ENCODE data around the gene ZBTB24. TPM values are rescaled to one million over a fixed set of nuclear protein-coding genes. Genes with fewer than 3 reads are reported as not detected.

ZBTB24 gene
- total and polyA plus RNA-seq, 2 of the 13 experiments (the other 11 are each of a cell fraction or from before 2014, with no cell fraction given): 1.5 to 6.2 TPM

DNA sequence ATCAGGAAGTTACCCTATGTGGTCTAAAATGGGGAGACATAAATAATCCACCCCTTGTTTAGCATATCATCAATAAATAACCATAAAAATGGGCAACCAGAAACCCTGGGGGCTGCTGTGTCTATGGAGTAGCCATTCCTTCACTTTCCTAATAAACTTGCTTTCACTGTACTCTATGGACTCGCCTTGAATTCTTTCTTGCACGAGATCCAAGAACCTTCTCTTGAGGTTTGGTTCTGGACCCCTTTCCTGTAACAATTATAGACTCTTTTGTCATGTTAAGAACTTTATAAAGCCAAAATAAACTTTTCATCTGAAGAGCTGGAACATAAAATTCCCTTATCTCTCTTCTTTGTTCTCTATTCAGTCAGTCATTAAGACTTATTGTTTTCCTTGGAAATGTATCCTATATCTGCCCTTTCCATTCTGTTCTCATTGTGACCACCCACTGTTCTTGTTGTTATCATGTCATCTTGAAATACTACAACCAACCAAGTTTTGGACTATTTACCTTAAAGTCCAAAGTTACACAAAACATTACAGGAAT lies 29.3 kb upstream of the ZBTB24 start (continued):
- TF ChIP-seq CREB1 (IDR thresholded peaks at IDR 0.05) (no peak), CREB1 (CRISPR knock-in tag; IDR thresholded peaks at IDR 0.05) (no peak)

DNA sequence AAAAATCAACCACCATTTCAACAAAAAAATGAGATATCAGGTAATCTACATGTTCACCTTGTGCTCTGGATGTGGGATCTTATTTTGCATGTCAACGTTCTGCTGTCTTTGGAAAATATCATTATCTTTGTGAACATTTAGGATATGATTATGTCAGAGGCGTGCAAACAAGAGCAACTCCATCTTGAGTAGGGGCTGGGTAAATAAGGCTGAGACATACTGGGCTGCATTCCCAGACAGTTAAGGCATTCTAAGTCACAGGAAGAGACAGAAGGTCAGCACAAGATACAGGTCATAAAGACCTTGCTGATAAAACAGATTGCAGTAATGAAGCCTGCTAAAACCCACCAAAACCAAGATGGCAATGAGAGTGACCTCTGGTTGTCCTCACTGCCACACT lies 28.8 kb upstream of the ZBTB24 start:
- H3K4me2 ChIP-seq (ENCODE audit: low read depth, low read length): no peak overlapping the region
- intact Hi-C loops (cut with micrococcal nuclease; ENCODE audit: unreplicated experiment) (no loop called here), in situ Hi-C loops (cut with HindIII; ENCODE audit: extremely low pct_ligation_motif_present, low pct_unique_long_range_greater_than_20kb) (no loop called here)
- WGBS (ENCODE audit: low lambda C conversion rate): 2% methylated on average over 2 of the region's 2 CpGs
- CTCF ChIA-PET (ENCODE audit: low intra/inter-chr PET ratio, low total read pairs): no interaction called here
- no peak overlapping the region for H3K4me3 ChIP-seq (replicated peaks in 1 of 3; ENCODE audit: insufficient read depth in 1 of 3, low read depth in 2 of 3, low read length in 3 of 3)
- POLR2A ChIA-PET: no interaction called here
- DNase-seq (ENCODE audit: low spot score): no peak
- H3K27me3 ChIP-seq (ENCODE audit: control insufficient read depth in 1 of 2, insufficient read depth in 2 of 2, low read length in 2 of 2): peaks cover 0 to 8% of the 10 kb centered on the region in 2 experiments; a peak in 1 of 5 replicates
- no peaks in the 10 kb centered on the region for H3K36me3 ChIP-seq (replicated peaks in 1 of 2; ENCODE audit: control insufficient read depth in 1 of 2, insufficient read depth in 2 of 2, low read length in 2 of 2)
- H2AFZ ChIP-seq (ENCODE audit: low read length): no peak overlapping the region
- no peaks in the 10 kb centered on the region for H3K4me1 ChIP-seq (ENCODE audit: insufficient read depth, low read length)
- H3K79me2 ChIP-seq (ENCODE audit: insufficient read depth, low read length): no peaks in the 10 kb centered on the region
- ATAC-seq: no peak
- no peak overlapping the region for H3K9ac ChIP-seq (ENCODE audit: insufficient read depth, low read depth, low read length)
- H3K27ac ChIP-seq (ENCODE audit: extremely low read length, insufficient read depth, low read length): no peak overlapping the region
- no peak for TF ChIP-seq ZNF570 (CRISPR knock-in tag; IDR thresholded peaks at IDR 0.05; ENCODE audit: borderline replicate concordance)
- no peak for TF ChIP-seq SUZ12 (IDR thresholded peaks at IDR 0.05; ENCODE audit: low read depth, low read length)
- no peak for TF ChIP-seq ZNF776 (CRISPR knock-in tag; IDR thresholded peaks at IDR 0.05)
- no peak for TF ChIP-seq KAT2B (IDR thresholded peaks at IDR 0.05; ENCODE audit: borderline replicate concordance, low read depth, low read length)
- TF ChIP-seq BCL6 (CRISPR knock-in tag; IDR thresholded peaks at IDR 0.05): no peak
- TF ChIP-seq, protein P1, sequence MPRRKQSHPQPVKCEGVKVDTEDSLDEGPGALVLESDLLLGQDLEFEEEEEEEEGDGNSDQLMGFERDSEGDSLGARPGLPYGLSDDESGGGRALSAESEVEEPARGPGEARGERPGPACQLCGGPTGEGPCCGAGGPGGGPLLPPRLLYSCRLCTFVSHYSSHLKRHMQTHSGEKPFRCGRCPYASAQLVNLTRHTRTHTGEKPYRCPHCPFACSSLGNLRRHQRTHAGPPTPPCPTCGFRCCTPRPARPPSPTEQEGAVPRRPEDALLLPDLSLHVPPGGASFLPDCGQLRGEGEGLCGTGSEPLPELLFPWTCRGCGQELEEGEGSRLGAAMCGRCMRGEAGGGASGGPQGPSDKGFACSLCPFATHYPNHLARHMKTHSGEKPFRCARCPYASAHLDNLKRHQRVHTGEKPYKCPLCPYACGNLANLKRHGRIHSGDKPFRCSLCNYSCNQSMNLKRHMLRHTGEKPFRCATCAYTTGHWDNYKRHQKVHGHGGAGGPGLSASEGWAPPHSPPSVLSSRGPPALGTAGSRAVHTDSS (CRISPR knock-in tag; conservative IDR thresholded peaks at IDR 0.05): no peak
- TF ChIP-seq CBX5 (CRISPR knock-in tag; IDR thresholded peaks at IDR 0.05; ENCODE audit: borderline replicate concordance): no peak
- TF ChIP-seq, protein P2, sequence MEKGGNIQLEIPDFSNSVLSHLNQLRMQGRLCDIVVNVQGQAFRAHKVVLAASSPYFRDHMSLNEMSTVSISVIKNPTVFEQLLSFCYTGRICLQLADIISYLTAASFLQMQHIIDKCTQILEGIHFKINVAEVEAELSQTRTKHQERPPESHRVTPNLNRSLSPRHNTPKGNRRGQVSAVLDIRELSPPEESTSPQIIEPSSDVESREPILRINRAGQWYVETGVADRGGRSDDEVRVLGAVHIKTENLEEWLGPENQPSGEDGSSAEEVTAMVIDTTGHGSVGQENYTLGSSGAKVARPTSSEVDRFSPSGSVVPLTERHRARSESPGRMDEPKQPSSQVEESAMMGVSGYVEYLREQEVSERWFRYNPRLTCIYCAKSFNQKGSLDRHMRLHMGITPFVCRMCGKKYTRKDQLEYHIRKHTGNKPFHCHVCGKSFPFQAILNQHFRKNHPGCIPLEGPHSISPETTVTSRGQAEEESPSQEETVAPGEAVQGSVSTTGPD (CRISPR knock-in tag; IDR thresholded peaks at IDR 0.05): no peak
- TF ChIP-seq RFXANK (CRISPR knock-in tag; IDR thresholded peaks at IDR 0.05): no peak
- no peak for TF ChIP-seq NFIC (IDR thresholded peaks at IDR 0.05; ENCODE audit: low read length)
- TF ChIP-seq ZSCAN12 (CRISPR knock-in tag; IDR thresholded peaks at IDR 0.05): no peak
- no peak for TF ChIP-seq NAIF1 (CRISPR knock-in tag; IDR thresholded peaks at IDR 0.05; ENCODE audit: borderline replicate concordance)
- no peak for TF ChIP-seq TEAD3 (CRISPR knock-in tag; optimal IDR thresholded peaks at IDR 0.05; ENCODE audit: borderline replicate concordance)
- TF ChIP-seq ZFP36L1 (CRISPR knock-in tag; IDR thresholded peaks at IDR 0.05): no peak
- no peak for TF ChIP-seq POLR2AphosphoS2 (IDR thresholded peaks at IDR 0.05; ENCODE audit: low read depth, low read length)
- no peak for TF ChIP-seq NFYB (CRISPR knock-in tag; IDR thresholded peaks at IDR 0.05)
- no peak for TF ChIP-seq REL (CRISPR knock-in tag; conservative IDR thresholded peaks at IDR 0.05)
- H3K9me3 ChIP-seq (ENCODE audit: low read length): no peaks in the 10 kb centered on the region
- no peaks in the 10 kb centered on the region for H4K20me1 ChIP-seq (ENCODE audit: insufficient read depth, low read length)
- no TSS peak for BruUV-seq (replicated peaks)
- no peak for FAIRE-seq
